Lower lobe of right lung (tissue), 2 donors: ENCODE results near the gene PRUNE2. TPM values are rescaled to one million over a fixed set of nuclear protein-coding genes. Genes with fewer than 3 reads are reported as not detected.

Source experiments
- ATAC-seq, 2 donors: fragments of 200-7000 bp; cut with Tn5 transposase; one replicate each; pipeline ENCODE4 v1.9.1; 2020 to 2022; ENCODE audit warnings: mild to moderate bottlenecking in 2 of 2, moderate library complexity in 2 of 2
- DNase-seq: peaks from one replicate; pipeline ENCODE4 v3.0.0-alpha.2; 2020
- H3K27ac ChIP-seq: fragments of 200-600 bp; one replicate; pipeline ENCODE4 v1.8.0; 2022
- H3K27me3 ChIP-seq: fragments of 200-600 bp; one replicate; pipeline ENCODE4 v1.8.0; 2022; ENCODE audit warnings: low read depth
- H3K36me3 ChIP-seq: fragments of 200-600 bp; one replicate; pipeline ENCODE4 v1.8.0; 2022; ENCODE audit warnings: mild to moderate bottlenecking
- H3K4me1 ChIP-seq: fragments of 200-600 bp; one replicate; pipeline ENCODE4 v1.8.0; 2022
- H3K4me3 ChIP-seq: fragments of 200-600 bp; one replicate; pipeline ENCODE4 v1.8.0; 2022; ENCODE audit warnings: mild to moderate bottlenecking
- H3K9me3 ChIP-seq: fragments of 200-600 bp; one replicate; pipeline ENCODE4 v1.8.0; 2022
- CTCF ChIP-seq: fragments of 200-600 bp; IDR thresholded peaks from one replicate; pipeline ENCODE4 v1.8.0; 2022; ENCODE audit warnings: antibody characterized with exemption, mild to moderate bottlenecking
- intact Hi-C: fragments of 100-400 bp; cut with DNase I; formaldehyde crosslinking; loops from one replicate; pipeline ENCODE4 v1.11.0; 2022
- total RNA-seq: library from RNA; stranded (reverse); fragmentation: NEBNext Ultra II Directional; extraction: Animal tissue kit (Norgen Biotek cat#: 25700); gene quantifications from one replicate; pipeline ENCODE4 v1.2.1, GENCODE V29; 2021
- donor health status: DM: no; HTN: yes; CAD: no; lungs with severe emphysema.

Gene PRUNE2
- total RNA-seq, 1 donor from 2014 or later = 13.6 TPM

GRCh38 chr9:76787677-76788076 is 118.2 kb downstream of the PRUNE2 start:
- Histone ChIP-seq H3K4me1 (no peaks in the 10 kb centered on the region), H3K4me3 (no peak overlapping the region), H3K27me3 (no peaks in the 10 kb centered on the region), H3K36me3 (no peaks in the 10 kb centered on the region), H3K27ac (no peak overlapping the region), H3K9me3 (no peaks in the 10 kb centered on the region)
- ATAC-seq (no peak), DNase-seq (no peak)
- TF ChIP-seq CTCF = no peak
- intact Hi-C loops = no loop called here

- Histone ChIP-seq H3K36me3 (no peaks in the 10 kb centered on the region), H3K4me1 (no peaks in the 10 kb centered on the region), H3K9me3 (no peaks in the 10 kb centered on the region), H3K27ac (no peak overlapping the region), H3K4me3 (no peak overlapping the region), H3K27me3 (no peaks in the 10 kb centered on the region)
- intact Hi-C loops = no loop called here
- DNase-seq (no peak), ATAC-seq (peak; percentile 56 to 74)
- TF ChIP-seq CTCF = no peak
Measured at GRCh38 chr9:76785501-76785900, 120.4 kb downstream of the PRUNE2 start.

- Histone ChIP-seq H3K4me1 (no peaks in the 10 kb centered on the region), H3K27ac (no peak overlapping the region), H3K27me3 (no peaks in the 10 kb centered on the region), H3K9me3 (no peaks in the 10 kb centered on the region), H3K36me3 (no peaks in the 10 kb centered on the region), H3K4me3 (no peak overlapping the region)
- TF ChIP-seq CTCF = no peak
- intact Hi-C loops = no loop called here
- no peak for DNase-seq
- ATAC-seq = no peak
Measured at GRCh38 chr9:76784881-76785280, 121.0 kb downstream of the PRUNE2 start.

- intact Hi-C loops = no loop called here
Measured at GRCh38 chr9:76772686-76773445, 133.0 kb downstream of the PRUNE2 start.

GRCh38 chr9:76766126-76766525 is 139.8 kb downstream of the PRUNE2 start:
- Histone ChIP-seq H3K9me3 (no peaks in the 10 kb centered on the region), H3K27ac (no peak overlapping the region), H3K4me3 (no peak overlapping the region), H3K36me3 (no peaks in the 10 kb centered on the region), H3K4me1 (no peaks in the 10 kb centered on the region), H3K27me3 (no peaks in the 10 kb centered on the region)
- intact Hi-C loops = no loop called here
- TF ChIP-seq CTCF = no peak
- DNase-seq (no peak), ATAC-seq (no peak)

More at GRCh38 chr9:76772686-76773445, 133.0 kb downstream of the PRUNE2 start:
- Histone ChIP-seq H3K9me3 (no peaks in the 10 kb centered on the region), H3K4me3 (no peak overlapping the region), H3K27me3 (no peaks in the 10 kb centered on the region), H3K36me3 (no peaks in the 10 kb centered on the region), H3K4me1 (no peaks in the 10 kb centered on the region), H3K27ac (no peak overlapping the region)
- TF ChIP-seq CTCF = no peak
- DNase-seq (no peak), ATAC-seq (no peak)
